Germinal center (tissue), 1 donor: ENCODE results near the gene PAX6.

Experiments
- DNase-seq: peaks from one replicate; pipeline ENCODE4 v3.0.0; 2012; ENCODE audit warnings: mixed read lengths, low spot score

Gene PAX6

GRCh38 chr11:31822175-31822926, 11.2 kb upstream of the PAX6 start:
- DNase-seq: no peak

GRCh38 chr11:31821766-31822165, 10.6 kb upstream of the PAX6 start:
- no peak for DNase-seq

- DNase-seq: no peak
Observed at GRCh38 chr11:31821235-31821764, 10.2 kb upstream of the PAX6 start.

- peak; percentile 2 for DNase-seq
Observed at GRCh38 chr11:31820438-31820818, 9.3 kb upstream of the PAX6 start.

- DNase-seq: no peak
Observed at GRCh38 chr11:31819621-31820437, 8.7 kb upstream of the PAX6 start.

- no peak for DNase-seq
Observed at GRCh38 chr11:31818874-31819331, 7.8 kb upstream of the PAX6 start.

- no peak for DNase-seq
Observed at GRCh38 chr11:31818425-31818755, 7.3 kb upstream of the PAX6 start.

- no peak for DNase-seq
Observed at GRCh38 chr11:31817621-31818424, 6.7 kb upstream of the PAX6 start.

GRCh38 chr11:31817054-31817620, 6.0 kb upstream of the PAX6 start:
- no peak for DNase-seq

GRCh38 chr11:31816468-31817053, 5.4 kb upstream of the PAX6 start:
- DNase-seq: no peak

- DNase-seq: no peak
Observed at GRCh38 chr11:31815711-31816467, 4.8 kb upstream of the PAX6 start.

GRCh38 chr11:31814176-31814868, 3.2 kb upstream of the PAX6 start:
- no peak for DNase-seq

GRCh38 chr11:31813391-31814175, 2.5 kb upstream of the PAX6 start:
- no peak for DNase-seq

- DNase-seq: no peak
Observed at GRCh38 chr11:31812383-31813381, 1.6 kb upstream of the PAX6 start.

GRCh38 chr11:31809857-31810778, 1.0 kb downstream of the PAX6 start:
- DNase-seq: no peak

- DNase-seq: no peak
Observed at GRCh38 chr11:31809541-31809856, 1.6 kb downstream of the PAX6 start.
